SK-N-SH treated with all-trans-retinoic acid at 6 μM for 48 hours (cell line): ENCODE data around the gene LGALS13.

ENCODE experiments used
- BACH2 ChIP-seq: fragments of 250-450 bp; sonication (Bioruptor Pico); IDR thresholded peaks from 2 replicates; pipeline ENCODE4 v1.9.0; 2021; ENCODE audit warnings: mild to moderate bottlenecking, borderline replicate concordance
- ESRRG ChIP-seq: fragments of 250-450 bp; sonication (Bioruptor Pico); IDR thresholded peaks from 2 replicates; pipeline ENCODE4 v1.6.1; 2021; ENCODE audit warnings: mild to moderate bottlenecking
- GLIS3 ChIP-seq: fragments of 250-450 bp; sonication (Bioruptor Pico); IDR thresholded peaks from 2 replicates; pipeline ENCODE4 v1.5.0; 2020; ENCODE audit warnings: mild to moderate bottlenecking, moderate library complexity
- SNAI2 ChIP-seq: fragments of 250-450 bp; sonication (Bioruptor Pico); IDR thresholded peaks from 2 replicates; pipeline ENCODE4 v1.5.0; 2020; ENCODE audit warnings: mild to moderate bottlenecking, moderate library complexity
- TCF4 ChIP-seq: fragments of 250-450 bp; sonication (Bioruptor Pico); IDR thresholded peaks from 2 replicates; pipeline ENCODE4 v1.8.0; 2021; ENCODE audit warnings: mild to moderate bottlenecking, moderate library complexity, borderline replicate concordance
- ZFP3 ChIP-seq: fragments of 250-450 bp; sonication (Bioruptor Pico); IDR thresholded peaks from 2 replicates; pipeline ENCODE4 v1.5.0; 2020; ENCODE audit warnings: mild to moderate bottlenecking, moderate library complexity
- TF ChIP-seq, protein P1 (sequence below): fragments of 250-450 bp; sonication (Bioruptor Pico); IDR thresholded peaks from 2 replicates; pipeline ENCODE4 v1.5.1; 2021; ENCODE audit warnings: mild to moderate bottlenecking, moderate library complexity

DNA sequence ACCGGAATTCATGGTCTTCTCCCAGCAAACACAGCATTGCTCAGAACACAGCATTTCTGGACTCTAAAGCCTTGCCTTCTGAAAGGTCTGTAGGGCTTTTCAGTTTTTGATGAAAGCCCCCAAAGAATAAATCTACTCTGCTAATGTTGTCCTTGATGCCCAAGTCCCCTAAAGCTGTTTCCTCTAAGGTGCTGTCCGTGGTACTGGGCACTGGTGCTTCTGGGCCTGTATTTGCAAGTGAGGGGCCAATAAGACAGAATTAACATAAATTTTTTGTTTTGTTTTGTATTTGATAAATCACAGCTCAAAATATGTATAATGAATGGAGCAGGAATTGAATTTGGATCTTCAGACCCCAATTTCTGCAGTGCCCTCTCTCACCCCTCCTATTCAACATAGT is 12.1 kb upstream of the LGALS13 start:
- no peak for TF ChIP-seq TCF4 (CRISPR knock-in tag)
- TF ChIP-seq ZFP3 (CRISPR knock-in tag), result no peak
- no peak for TF ChIP-seq GLIS3
- TF ChIP-seq, protein P1, sequence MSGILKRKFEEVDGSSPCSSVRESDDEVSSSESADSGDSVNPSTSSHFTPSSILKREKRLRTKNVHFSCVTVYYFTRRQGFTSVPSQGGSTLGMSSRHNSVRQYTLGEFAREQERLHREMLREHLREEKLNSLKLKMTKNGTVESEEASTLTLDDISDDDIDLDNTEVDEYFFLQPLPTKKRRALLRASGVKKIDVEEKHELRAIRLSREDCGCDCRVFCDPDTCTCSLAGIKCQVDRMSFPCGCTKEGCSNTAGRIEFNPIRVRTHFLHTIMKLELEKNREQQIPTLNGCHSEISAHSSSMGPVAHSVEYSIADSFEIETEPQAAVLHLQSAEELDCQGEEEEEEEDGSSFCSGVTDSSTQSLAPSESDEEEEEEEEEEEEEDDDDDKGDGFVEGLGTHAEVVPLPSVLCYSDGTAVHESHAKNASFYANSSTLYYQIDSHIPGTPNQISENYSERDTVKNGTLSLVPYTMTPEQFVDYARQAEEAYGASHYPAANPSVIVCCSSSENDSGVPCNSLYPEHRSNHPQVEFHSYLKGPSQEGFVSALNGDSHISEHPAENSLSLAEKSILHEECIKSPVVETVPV (CRISPR knock-in tag), result no peak
- no peak for TF ChIP-seq BACH2 (CRISPR knock-in tag)
- no peak for TF ChIP-seq SNAI2 (CRISPR knock-in tag)
- TF ChIP-seq ESRRG, result no peak
